HG03520 (cell line): Measurements from ENCODE around the gene CD55.

Source experiments
- ATAC-seq: cut with Tn5 transposase; IDR thresholded peaks from one replicate; pipeline ENCODE4 v1.9.1; 2021; ENCODE audit warnings: mild to moderate bottlenecking, moderate library complexity; ENCODE audit not compliant: unreplicated experiment

CD55 gene

GRCh38 chr1:207355513-207356295, 34.2 kb downstream of the CD55 start:
- ATAC-seq = no peak

DNA sequence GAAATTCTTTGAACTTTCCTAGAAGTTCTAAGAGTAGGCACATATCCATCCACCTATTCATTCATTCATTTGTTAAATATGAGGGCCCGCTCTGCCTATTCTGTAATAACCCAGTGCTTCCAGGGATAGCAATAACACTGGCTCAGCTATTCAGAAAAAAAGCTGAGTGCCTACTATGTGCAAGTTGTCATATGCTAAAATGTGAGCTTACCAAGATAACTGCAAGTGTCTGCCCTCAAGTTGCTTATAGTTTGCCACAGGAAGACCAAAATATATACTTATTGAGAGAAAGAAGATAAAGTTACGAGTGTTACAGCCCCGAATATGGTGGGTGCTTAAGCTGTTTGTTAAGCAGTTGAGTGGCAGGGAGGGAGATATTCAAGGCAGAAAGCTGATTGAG, 39.6 kb downstream of the CD55 start:
- no peak for ATAC-seq

DNA sequence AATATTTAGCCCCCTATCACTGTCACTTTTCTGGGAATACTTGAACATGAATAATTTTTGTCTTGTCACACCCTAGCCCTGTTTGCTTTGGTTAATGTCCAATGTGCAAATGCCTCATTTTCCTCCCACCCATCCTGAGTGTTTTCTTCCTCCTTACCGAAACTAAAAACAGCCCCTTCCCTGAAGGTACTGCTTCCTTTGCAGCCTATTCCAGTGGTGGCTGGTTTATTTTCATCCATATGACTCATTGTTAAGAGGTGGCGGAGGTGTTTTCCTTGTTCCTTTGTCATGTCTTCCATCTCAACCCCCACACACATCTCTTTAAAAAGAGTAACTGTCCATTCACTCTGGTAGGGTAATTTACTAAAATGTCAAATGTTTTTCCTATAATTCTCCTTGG, 40.4 kb downstream of the CD55 start:
- no peak for ATAC-seq

GRCh38 chr1:207362962-207363860, 41.7 kb downstream of the CD55 start:
- ATAC-seq = no peak

DNA sequence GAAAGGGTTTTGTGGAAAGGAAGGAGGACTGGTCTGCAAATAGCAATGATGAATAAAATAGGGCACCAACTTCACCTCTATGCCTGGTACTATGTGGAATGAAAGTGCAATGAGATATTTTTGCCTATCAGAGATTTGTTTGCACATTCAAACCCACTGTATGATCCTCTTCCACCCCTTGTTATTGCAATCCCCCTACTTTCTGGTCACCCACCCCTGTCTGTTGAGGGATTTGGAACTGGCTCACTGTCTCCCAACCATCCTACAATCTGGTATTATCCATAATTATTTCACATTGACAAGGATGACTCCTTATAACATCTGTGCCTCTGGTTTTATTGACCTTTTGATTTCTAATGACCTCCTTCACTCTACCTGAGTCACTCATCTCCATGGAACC, 42.4 kb downstream of the CD55 start:
- ATAC-seq = no peak

GRCh38 chr1:207364614-207365013, 43.1 kb downstream of the CD55 start:
- no peak for ATAC-seq

DNA sequence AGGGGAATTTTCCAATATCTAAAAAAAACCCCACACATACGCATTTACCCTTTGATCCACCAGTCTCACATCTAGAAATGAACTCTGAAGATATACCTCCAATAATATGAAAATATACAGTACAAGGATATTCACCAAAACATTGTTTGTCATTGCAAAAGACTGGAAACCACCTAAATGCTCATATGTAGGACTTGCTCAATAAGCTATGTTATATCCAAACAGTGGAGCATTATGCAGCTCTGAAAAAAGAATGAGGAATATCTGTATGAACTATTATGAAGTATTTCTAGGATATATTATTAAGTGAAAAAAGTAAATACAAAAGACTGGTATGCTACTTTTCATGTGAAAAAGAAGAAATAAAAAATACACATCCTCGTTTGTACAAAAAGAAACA, 43.6 kb downstream of the CD55 start:
- ATAC-seq = no peak

- ATAC-seq = no peak
Measured at GRCh38 chr1:207366022-207366421, 44.5 kb downstream of the CD55 start.

- no peak for ATAC-seq
Measured at GRCh38 chr1:207388721-207389120, 67.2 kb downstream of the CD55 start.

- no peak for ATAC-seq
Measured at GRCh38 chr1:207389728-207390464, 68.4 kb downstream of the CD55 start.

- no peak for ATAC-seq
Measured at GRCh38 chr1:207393610-207394009, 72.1 kb downstream of the CD55 start.

GRCh38 chr1:207396168-207396746, 74.8 kb downstream of the CD55 start:
- ATAC-seq = no peak

DNA sequence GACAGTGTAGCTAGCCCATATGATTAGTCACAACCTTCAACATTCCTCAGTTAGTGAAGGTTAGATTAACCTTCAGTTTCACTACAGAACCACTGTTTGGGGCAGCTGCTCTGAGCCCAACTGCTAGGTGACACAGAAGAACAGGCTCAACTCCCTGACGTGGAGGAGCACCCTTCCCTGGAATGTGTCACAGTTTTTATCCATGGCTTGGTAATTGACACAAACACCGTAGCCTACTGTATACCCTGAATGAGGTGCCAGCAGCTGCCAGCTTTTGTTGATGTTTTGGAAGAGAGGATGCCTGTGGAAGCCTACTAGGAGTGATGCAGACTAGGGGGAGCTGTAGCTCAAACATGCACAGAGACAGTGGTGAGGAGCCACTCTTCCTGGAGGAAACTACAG, 76.0 kb downstream of the CD55 start:
- no peak for ATAC-seq

GRCh38 chr1:207398986-207399385, 77.5 kb downstream of the CD55 start:
- no peak for ATAC-seq

- no peak for ATAC-seq
Measured at GRCh38 chr1:207401578-207401977, 80.1 kb downstream of the CD55 start.

GRCh38 chr1:207402744-207403143, 81.3 kb downstream of the CD55 start:
- ATAC-seq = no peak

DNA sequence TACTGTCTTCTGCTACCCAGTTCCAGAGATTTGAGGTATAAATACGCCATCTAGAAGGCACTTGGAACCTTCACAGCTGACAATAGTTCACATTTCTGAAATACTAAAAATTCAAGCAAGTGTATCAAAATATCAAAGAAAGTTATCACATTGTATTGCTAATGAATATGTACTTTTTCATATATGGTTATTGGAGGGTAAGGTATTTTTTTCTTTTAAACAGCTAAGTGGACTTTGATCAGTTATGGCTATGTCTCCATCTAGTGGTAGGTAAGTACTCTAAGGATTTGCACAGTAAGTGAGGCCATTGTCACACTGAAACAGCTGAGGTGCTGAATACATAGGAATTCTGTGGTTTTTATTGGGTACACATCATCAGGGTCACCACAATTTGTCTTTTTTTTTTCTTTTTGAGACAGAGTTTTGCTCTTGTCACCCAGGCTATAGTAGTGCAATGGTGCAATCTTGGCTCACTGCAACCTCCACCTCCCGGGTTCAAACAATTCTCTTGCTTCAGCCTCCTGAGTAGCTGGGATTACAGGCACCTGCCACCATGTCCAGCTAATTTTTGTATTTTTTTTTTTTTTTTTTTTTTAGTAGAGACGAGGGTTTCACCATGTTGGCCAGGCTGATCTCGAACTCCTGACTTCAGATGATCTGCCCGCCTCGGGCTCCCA, 83.5 kb downstream of the CD55 start:
- peak; percentile 71 for ATAC-seq

DNA sequence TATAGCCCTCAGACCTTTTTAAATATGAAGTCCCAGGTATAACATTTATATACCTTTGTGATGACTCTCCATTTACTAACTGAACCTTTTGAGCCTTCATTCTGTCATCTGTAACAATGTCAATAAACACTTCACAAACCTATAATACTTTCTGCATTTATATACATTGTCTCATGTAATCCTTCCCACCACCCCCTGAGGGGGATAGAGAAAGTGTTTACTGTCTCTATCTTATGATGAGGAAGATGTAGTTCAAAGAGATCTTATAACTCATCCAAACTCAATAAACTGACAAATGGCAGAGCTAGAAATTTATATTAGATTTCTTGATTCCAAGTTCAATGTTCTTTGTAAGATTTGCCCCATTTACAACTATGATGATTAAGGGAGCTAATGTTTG, 84.3 kb downstream of the CD55 start:
- ATAC-seq = no peak

GRCh38 chr1:207407655-207408260, 86.3 kb downstream of the CD55 start:
- ATAC-seq = no peak
